ENCODE results near the gene PKNOX2.

Gene PKNOX2

GRCh38 chr11:125179346-125179745 lies 14.8 kb downstream of the PKNOX2 start:
- no peaks in the 10 kb centered on the region for H4K20me1 ChIP-seq (ENCODE audit: insufficient read depth, low read length)
- no peak overlapping the region for H2AFZ ChIP-seq (ENCODE audit: low read length)
- H3K36me3 ChIP-seq (replicated peaks; ENCODE audit: insufficient read depth, low read length), result no peaks in the 10 kb centered on the region
- H3K9me2 ChIP-seq (replicated peaks; ENCODE audit: insufficient read depth, low read length), result no peaks in the 10 kb centered on the region
- no peaks in the 10 kb centered on the region for H3K4me1 ChIP-seq (ENCODE audit: low read length)
- no peaks in the 10 kb centered on the region for H3F3A ChIP-seq (ENCODE audit: insufficient read depth, low read length)
- no peak overlapping the region for H3K4me3 ChIP-seq (ENCODE audit: low read length)
- DNase-seq, result no peak
- no peaks in the 10 kb centered on the region for H3K9me3 ChIP-seq (replicated peaks; ENCODE audit: insufficient read depth, low read length)
- H3K79me2 ChIP-seq (ENCODE audit: low read length), result no peaks in the 10 kb centered on the region
- TF ChIP-seq CTCF (IDR thresholded peaks at IDR 0.05; ENCODE audit: low read length) (no peak), EZH2phosphoT487 (IDR thresholded peaks at IDR 0.05; ENCODE audit: low read length) (no peak), EZH2 (optimal IDR thresholded peaks at IDR 0.05; ENCODE audit: low read depth, low read length) (no peak)
- no peak overlapping the region for H3K4me2 ChIP-seq (ENCODE audit: low read depth, low read length)
- no peak overlapping the region for H3K27ac ChIP-seq (ENCODE audit: low read length)
- H3K9ac ChIP-seq (ENCODE audit: low read length), result no peak overlapping the region
- H3K27me3 ChIP-seq (replicated peaks; ENCODE audit: insufficient read depth, low read length), result no peaks in the 10 kb centered on the region; the same call in 1 of the 2 replicates

- Histone ChIP-seq H3K9me2 (replicated peaks; ENCODE audit: insufficient read depth, low read length) (no peaks in the 10 kb centered on the region), H4K20me1 (ENCODE audit: insufficient read depth, low read length) (no peaks in the 10 kb centered on the region), H3K4me3 (ENCODE audit: low read length) (no peak overlapping the region), H3K36me3 (replicated peaks; ENCODE audit: insufficient read depth, low read length) (no peaks in the 10 kb centered on the region), H3K9ac (ENCODE audit: low read length) (no peak overlapping the region), H3K4me1 (ENCODE audit: low read length) (no peaks in the 10 kb centered on the region), H3K27ac (ENCODE audit: low read length) (no peak overlapping the region), H2AFZ (ENCODE audit: low read length) (no peak overlapping the region), H3F3A (ENCODE audit: insufficient read depth, low read length) (no peaks in the 10 kb centered on the region), H3K79me2 (ENCODE audit: low read length) (no peaks in the 10 kb centered on the region), H3K27me3 (replicated peaks; ENCODE audit: insufficient read depth, low read length) (no peaks in the 10 kb centered on the region; the same call in 1 of the 2 replicates), H3K4me2 (ENCODE audit: low read depth, low read length) (no peak overlapping the region), H3K9me3 (replicated peaks; ENCODE audit: insufficient read depth, low read length) (no peaks in the 10 kb centered on the region)
- no peak for DNase-seq
- TF ChIP-seq EZH2phosphoT487 (IDR thresholded peaks at IDR 0.05; ENCODE audit: low read length) (no peak), CTCF (IDR thresholded peaks at IDR 0.05; ENCODE audit: low read length) (no peak), EZH2 (optimal IDR thresholded peaks at IDR 0.05; ENCODE audit: low read depth, low read length) (no peak)
Measured at GRCh38 chr11:125179895-125180294, 15.3 kb downstream of the PKNOX2 start.

GRCh38 chr11:125180413-125181305 lies 16.1 kb downstream of the PKNOX2 start:
- no peak for TF ChIP-seq EZH2phosphoT487 (IDR thresholded peaks at IDR 0.05; ENCODE audit: low read length)
- no peak for TF ChIP-seq EZH2 (optimal IDR thresholded peaks at IDR 0.05; ENCODE audit: low read depth, low read length)
- no peak for TF ChIP-seq CTCF (IDR thresholded peaks at IDR 0.05; ENCODE audit: low read length)
- H3K79me2 ChIP-seq (ENCODE audit: low read length), result no peaks in the 10 kb centered on the region
- no peaks in the 10 kb centered on the region for H3K4me1 ChIP-seq (ENCODE audit: low read length)
- H3F3A ChIP-seq (ENCODE audit: insufficient read depth, low read length), result no peaks in the 10 kb centered on the region
- no peak for DNase-seq
- no peaks in the 10 kb centered on the region; the same call in 1 of the 2 replicates for H3K27me3 ChIP-seq (replicated peaks; ENCODE audit: insufficient read depth, low read length)
- no peaks in the 10 kb centered on the region for H3K9me3 ChIP-seq (replicated peaks; ENCODE audit: insufficient read depth, low read length)
- H3K9me2 ChIP-seq (replicated peaks; ENCODE audit: insufficient read depth, low read length), result no peaks in the 10 kb centered on the region
- no peak overlapping the region for H3K9ac ChIP-seq (ENCODE audit: low read length)
- no peak overlapping the region for H2AFZ ChIP-seq (ENCODE audit: low read length)
- no peak overlapping the region for H3K27ac ChIP-seq (ENCODE audit: low read length)
- H3K4me2 ChIP-seq (ENCODE audit: low read depth, low read length), result no peak overlapping the region
- H3K36me3 ChIP-seq (replicated peaks; ENCODE audit: insufficient read depth, low read length), result no peaks in the 10 kb centered on the region
- no peaks in the 10 kb centered on the region for H4K20me1 ChIP-seq (ENCODE audit: insufficient read depth, low read length)
- H3K4me3 ChIP-seq (ENCODE audit: low read length), result no peak overlapping the region
